ENCODE results near the gene GALNT9.

GRCh38 chr12:132247718-132248452 lies 81.5 kb downstream of the GALNT9 start:
- TF ChIP-seq CTCF (IDR thresholded peaks at IDR 0.05; ENCODE audit: borderline replicate concordance, extremely low read depth, low read length, poor library complexity, severe bottlenecking): no peak
- TF ChIP-seq EZH2 (IDR thresholded peaks at IDR 0.05; ENCODE audit: borderline replicate concordance, low read depth, low read length, severe bottlenecking): no peak

Measured in DND-41 (cell line).